Mesendoderm (in vitro differentiated cells): ENCODE results near the gene CIDEB. TPM values are rescaled to one million over a fixed set of nuclear protein-coding genes. Genes with fewer than 3 reads are reported as not detected.

Source experiments
- DNase-seq: peaks from one replicate; pipeline ENCODE4 v3.0.0; 2013
- H2AK5ac ChIP-seq: 2 replicates; pipeline ENCODE4 v1.6.1; 2013; ENCODE audit warnings: low read length, inconsistent platforms
- H2BK120ac ChIP-seq: 2 replicates; pipeline ENCODE4 v1.6.1; 2013; ENCODE audit warnings: low read depth, mild to moderate bottlenecking, low read length, moderate library complexity, mixed read lengths
- H2BK15ac ChIP-seq: replicated peaks from 2 replicates; pipeline ENCODE4 v1.6.1; 2013; ENCODE audit warnings: low read depth, mild to moderate bottlenecking, moderate library complexity
- H2BK5ac ChIP-seq: 2 replicates; pipeline ENCODE4 v1.6.1; 2013; ENCODE audit warnings: low read length, inconsistent platforms
- H3K18ac ChIP-seq: 2 replicates; pipeline ENCODE4 v1.6.1; 2013; ENCODE audit warnings: mild to moderate bottlenecking, low read length, mixed read lengths
- H3K23ac ChIP-seq: one replicate; pipeline ENCODE4 v1.6.1; 2013; ENCODE audit warnings: low read length
- H3K27ac ChIP-seq: 2 replicates; pipeline ENCODE4 v1.5.1; 2013; ENCODE audit warnings: low read depth, mild to moderate bottlenecking, inconsistent platforms, low read length, moderate library complexity
- H3K27me3 ChIP-seq: 2 replicates; pipeline ENCODE4 v1.6.1; 2013; ENCODE audit warnings: low read length, control low read depth, mild to moderate bottlenecking, inconsistent platforms; ENCODE audit not compliant: insufficient read depth, poor library complexity
- H3K36me3 ChIP-seq: 2 replicates; pipeline ENCODE4 v1.6.1; 2013; ENCODE audit warnings: low read length, inconsistent platforms; ENCODE audit not compliant: control insufficient read depth, insufficient read depth
- H3K4ac ChIP-seq: one replicate; pipeline ENCODE4 v1.6.1; 2013; ENCODE audit warnings: low read depth, mild to moderate bottlenecking, low read length, moderate library complexity
- H3K4me1 ChIP-seq: 2 replicates; pipeline ENCODE4 v1.6.1; 2013; ENCODE audit warnings: low read depth, low read length, inconsistent platforms; ENCODE audit not compliant: control insufficient read depth
- H3K4me2 ChIP-seq: 2 replicates; pipeline ENCODE4 v1.6.1; 2013; ENCODE audit warnings: low read length
- H3K4me3 ChIP-seq: 2 replicates; pipeline ENCODE4 v1.5.1; 2013; ENCODE audit warnings: mild to moderate bottlenecking, low read length
- H3K56ac ChIP-seq: one replicate; pipeline ENCODE4 v1.6.1; 2013; ENCODE audit warnings: low read length
- H3K79me1 ChIP-seq: 2 replicates; pipeline ENCODE4 v1.6.1; 2013; ENCODE audit warnings: low read length, inconsistent platforms
- H3K79me2 ChIP-seq: 2 replicates; pipeline ENCODE4 v1.6.1; 2013; ENCODE audit warnings: mild to moderate bottlenecking, low read length; ENCODE audit not compliant: control insufficient read depth, insufficient read depth
- H3K9ac ChIP-seq: 2 replicates; pipeline ENCODE4 v1.6.1; 2013; ENCODE audit warnings: low read length, inconsistent platforms
- H4K5ac ChIP-seq: one replicate; pipeline ENCODE4 v1.6.1; 2013; ENCODE audit warnings: low read length
- H4K8ac ChIP-seq: one replicate; pipeline ENCODE4 v1.6.1; 2013; ENCODE audit warnings: low read depth, mild to moderate bottlenecking, control low read depth, low read length, moderate library complexity
- WGBS: extraction: QIAGEN DNeasy Blood & Tissue Kit; methylation state at CpG from one replicate; pipeline ENCODE4 v1.1.7; 2013; ENCODE audit warnings: low lambda C conversion rate, missing lambda C conversion rate; ENCODE audit not compliant: insufficient coverage; ENCODE audit errors: extremely low coverage; 5-methylcytosine and 5-hydroxymethylcytosine counted together
- small RNA-seq: library from polyadenylated mRNA; stranded (forward); fragments of <200 nt; extraction: miRNeasy Mini kit (QIAGEN cat#:217004); gene quantifications from one replicate; pipeline ENCODE3, GENCODE V24; 2013; ENCODE audit not compliant: insufficient read depth

Gene CIDEB

DNA sequence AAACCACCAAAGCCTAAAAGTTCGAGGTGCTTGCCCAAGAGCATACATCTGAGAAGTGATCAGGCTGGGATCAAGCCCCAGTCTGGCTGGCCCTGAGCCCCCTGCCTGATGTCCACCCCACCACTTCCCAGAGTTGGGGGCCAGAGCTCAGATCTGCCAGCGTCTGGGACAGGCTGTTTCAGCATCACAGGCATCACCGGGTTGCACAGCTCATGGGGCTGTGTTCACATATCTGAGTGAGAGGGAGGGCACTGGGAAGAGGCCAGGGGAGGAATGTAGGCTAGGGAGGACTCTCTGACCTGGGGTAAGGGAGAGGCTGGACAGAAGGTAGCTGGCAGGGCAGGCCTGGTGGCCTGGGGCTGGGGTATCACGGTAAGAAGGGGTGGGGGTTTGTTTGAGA lies 50.8 kb downstream of the CIDEB start:
- Histone ChIP-seq H2BK15ac (no peak overlapping the region), H3K4ac (no peak overlapping the region), H3K27ac (no peak overlapping the region), H3K4me1 (no peaks in the 10 kb centered on the region), H3K79me1 (no peaks in the 10 kb centered on the region), H2BK5ac (no peak overlapping the region), H3K9ac (no peak overlapping the region), H3K36me3 (no peaks in the 10 kb centered on the region), H3K79me2 (no peaks in the 10 kb centered on the region), H3K23ac (no peak overlapping the region), H2BK120ac (no peak overlapping the region), H3K56ac (no peak overlapping the region), H2AK5ac (no peak overlapping the region), H4K8ac (no peak overlapping the region), H3K4me3 (no peak overlapping the region), H4K5ac (no peak overlapping the region), H3K27me3 (no peaks in the 10 kb centered on the region), H3K4me2 (no peak overlapping the region), H3K18ac (no peak overlapping the region)
- no CpG with 5 or more reads among the region's 4 CpGs for WGBS
- no peak for DNase-seq

DNA sequence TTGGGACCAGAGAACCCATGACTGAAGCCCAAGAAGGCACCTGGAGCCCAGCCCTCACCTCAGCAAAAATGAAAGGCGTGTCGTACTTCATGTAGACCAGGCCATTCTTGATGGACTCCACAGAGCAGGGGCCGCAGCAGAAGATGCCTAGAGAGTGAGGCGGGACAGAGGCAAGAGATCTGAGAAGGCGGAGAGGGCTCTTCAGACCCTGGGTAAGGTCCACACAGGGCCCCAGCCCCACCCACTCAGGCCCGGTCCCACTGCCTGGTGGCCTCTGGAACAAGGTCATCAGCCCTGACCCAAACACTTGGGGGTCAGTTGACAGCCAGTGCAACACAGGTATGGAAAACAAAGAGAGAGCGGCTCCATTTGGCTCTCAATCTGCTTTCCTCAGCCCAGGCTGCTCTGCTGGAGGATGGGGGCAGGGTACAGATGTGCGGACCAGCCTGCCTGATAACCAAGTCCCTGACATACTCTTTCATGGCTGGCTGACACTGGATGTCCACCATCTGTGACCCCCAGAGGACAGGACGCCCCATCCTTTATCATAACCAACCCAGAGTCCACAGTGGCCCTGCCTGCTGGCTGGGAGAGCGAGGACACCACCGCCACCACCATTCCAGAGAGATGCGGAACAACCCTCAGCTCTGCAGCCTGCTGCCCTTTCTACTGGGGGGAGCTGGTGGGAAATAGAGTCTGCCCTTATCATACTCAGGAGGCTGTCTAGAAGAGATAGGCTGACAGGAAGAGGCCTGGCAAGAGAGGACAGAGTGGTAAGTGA lies 51.7 kb downstream of the CIDEB start:
- H3K9ac ChIP-seq = no peak overlapping the region
- H4K5ac ChIP-seq = no peak overlapping the region
- no peak overlapping the region for H3K27ac ChIP-seq
- H3K23ac ChIP-seq = no peak overlapping the region
- no peak overlapping the region for H2BK120ac ChIP-seq
- no peak overlapping the region for H2BK5ac ChIP-seq
- no peak overlapping the region for H2AK5ac ChIP-seq
- H3K36me3 ChIP-seq = no peaks in the 10 kb centered on the region
- DNase-seq = no peak
- no CpG with 5 or more reads among the region's 12 CpGs for WGBS
- H3K27me3 ChIP-seq = no peaks in the 10 kb centered on the region
- H3K4ac ChIP-seq = no peak overlapping the region
- no peaks in the 10 kb centered on the region for H3K4me1 ChIP-seq
- H3K79me2 ChIP-seq = no peaks in the 10 kb centered on the region
- H4K8ac ChIP-seq = no peak overlapping the region
- H3K79me1 ChIP-seq = no peaks in the 10 kb centered on the region
- no peak overlapping the region for H3K18ac ChIP-seq
- H3K4me3 ChIP-seq = no peak overlapping the region
- no peak overlapping the region for H3K4me2 ChIP-seq
- H3K56ac ChIP-seq = no peak overlapping the region
- H2BK15ac ChIP-seq = no peak overlapping the region

DNA sequence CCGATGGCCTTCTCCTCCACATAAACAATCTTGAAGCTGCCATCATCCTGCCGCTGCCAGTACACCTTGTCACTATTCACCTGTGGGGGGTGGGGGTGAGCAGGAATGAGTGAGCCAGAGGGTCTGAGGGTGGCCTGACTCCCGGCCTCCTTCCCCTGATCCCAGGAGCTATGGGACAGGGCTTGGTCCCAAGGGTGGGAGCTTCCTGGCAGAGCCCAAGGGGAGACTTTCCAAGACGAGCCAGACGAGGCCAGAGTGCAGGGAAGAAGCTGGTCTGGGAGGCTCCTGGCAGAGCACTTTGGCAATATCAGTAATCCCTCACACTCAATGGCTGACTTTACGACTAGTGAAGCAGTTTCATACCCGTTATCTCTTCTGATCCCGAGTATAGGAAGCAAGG lies 52.3 kb downstream of the CIDEB start:
- no peak overlapping the region for H4K5ac ChIP-seq
- H2BK120ac ChIP-seq = no peak overlapping the region
- H3K79me2 ChIP-seq = no peaks in the 10 kb centered on the region
- no peak overlapping the region for H3K9ac ChIP-seq
- no peak overlapping the region for H4K8ac ChIP-seq
- H3K36me3 ChIP-seq = no peaks in the 10 kb centered on the region
- no peak overlapping the region for H2BK15ac ChIP-seq
- H3K4me3 ChIP-seq = no peak overlapping the region
- no peak for DNase-seq
- H3K23ac ChIP-seq = no peak overlapping the region
- no peak overlapping the region for H3K56ac ChIP-seq
- H3K27me3 ChIP-seq = no peaks in the 10 kb centered on the region
- H3K79me1 ChIP-seq = no peaks in the 10 kb centered on the region
- H3K4me1 ChIP-seq = no peaks in the 10 kb centered on the region
- no peak overlapping the region for H3K27ac ChIP-seq
- H3K18ac ChIP-seq = no peak overlapping the region
- no peak overlapping the region for H3K4me2 ChIP-seq
- H3K4ac ChIP-seq = no peak overlapping the region
- WGBS = no CpG with 5 or more reads among the region's 8 CpGs
- H2AK5ac ChIP-seq = no peak overlapping the region
- no peak overlapping the region for H2BK5ac ChIP-seq

Small RNA genes within 50 kb of the gene (small RNA-seq; reads per million reads assigned to genes)
- not detected for gene RF00026
